GM12878 (cell line): ENCODE results near the gene C11orf65. TPM values are rescaled to one million over a fixed set of nuclear protein-coding genes. Genes with fewer than 3 reads are reported as not detected.

Source experiments
- ATAC-seq: fragments of 200-7000 bp; cut with Tn5 transposase; 3 replicates; pipeline ENCODE4 v1.9.1; 2020; ENCODE audit warnings: mild to moderate bottlenecking, moderate library complexity
- BruUV-seq: library from RNA; stranded (reverse); fragments of 400-500 nt; replicated peaks from 2 replicates; lab custom pipeline; 2021; lab: Mats Ljungman, UMichigan
- CTCF ChIA-PET: fragments of 300-600 bp; sonication (Branson Sonifier 250); formaldehyde crosslinking; extraction: SDS; loops from one replicate; lab custom pipeline; 2021; ENCODE audit warnings: inconsistent platforms; lab: Yijun Ruan, JAX
- POLR2A ChIA-PET: fragments of 350-600 bp; formaldehyde crosslinking; extraction: SDS; loops from one replicate; lab custom pipeline; 2021; ENCODE audit warnings: inconsistent platforms; lab: Charles Lee
- RAD21 ChIA-PET: fragments of 300-600 bp; sonication (Branson Sonifier 250); formaldehyde crosslinking; loops from one replicate; lab custom pipeline; 2023; ENCODE audit warnings: antibody characterized with exemption; ENCODE audit not compliant: unreplicated experiment; lab: Charles Lee
- SMC1A ChIA-PET: fragments of 300-600 bp; sonication (Branson Sonifier 250); formaldehyde crosslinking; loops from one replicate; lab custom pipeline; 2023; ENCODE audit not compliant: unreplicated experiment, uncharacterized antibody; lab: Charles Lee
- DNase-seq: peaks from one replicate; pipeline ENCODE4 v3.0.0-alpha.2; 2011; ENCODE audit warnings: low read depth, low spot score
- FAIRE-seq: peaks from 3 replicates; lab custom pipeline; 2011; peaks lifted over from hg19 to GRCh38; lab: Jason Lieb, UNC
- H2AFZ ChIP-seq: 2 replicates; pipeline ENCODE4 v1.6.0; 2011; ENCODE audit warnings: low read depth, low read length, control low read depth; ENCODE audit not compliant: control insufficient read depth
- H3K27ac ChIP-seq: 2 replicates; pipeline ENCODE4 v1.5.1; 2011; ENCODE audit warnings: control low read depth; ENCODE audit not compliant: control insufficient read depth, insufficient read depth
- H3K27me3 ChIP-seq, 2 experiments: replicated peaks in 1 of 2; 2 replicates each; pipeline versions ENCODE4 v1.6.0 to v1.6.1; 2011; ENCODE audit warnings: low read length in 1 of 2; ENCODE audit not compliant: control insufficient read depth in 2 of 2, insufficient read depth in 2 of 2
- H3K36me3 ChIP-seq, 2 experiments: 2 replicates each; pipeline ENCODE4 v1.5.1; 2011; ENCODE audit warnings: low read length in 1 of 2; ENCODE audit not compliant: control insufficient read depth in 2 of 2, insufficient read depth in 2 of 2
- H3K4me1 ChIP-seq: 2 replicates; pipeline ENCODE4 v1.6.1; 2011; ENCODE audit warnings: mild to moderate bottlenecking, low read length, moderate library complexity, mixed read lengths; ENCODE audit not compliant: control insufficient read depth, insufficient read depth
- H3K4me2 ChIP-seq: 2 replicates; pipeline ENCODE4 v1.6.0; 2011; ENCODE audit warnings: control low read depth; ENCODE audit not compliant: control insufficient read depth, insufficient read depth
- H3K4me3 ChIP-seq: fragments of 200-600 bp; sonication (generic); 2 replicates; pipeline ENCODE4 v1.5.1; 2016
- H3K79me2 ChIP-seq: 2 replicates; pipeline ENCODE4 v1.6.0; 2011; ENCODE audit warnings: low read length; ENCODE audit not compliant: control insufficient read depth, insufficient read depth
- H3K9ac ChIP-seq: 2 replicates; pipeline ENCODE4 v1.8.0; 2011; ENCODE audit warnings: low read length, control low read depth, mixed read lengths; ENCODE audit not compliant: control insufficient read depth, insufficient read depth
- H3K9me3 ChIP-seq: replicated peaks from 3 replicates; pipeline ENCODE4 v1.5.1; 2011; ENCODE audit warnings: mild to moderate bottlenecking, low read length; ENCODE audit not compliant: control insufficient read depth, insufficient read depth
- H4K20me1 ChIP-seq: 2 replicates; pipeline ENCODE4 v1.6.0; 2011; ENCODE audit not compliant: control insufficient read depth, insufficient read depth
- ASH2L ChIP-seq: fragments of 300-600, 200-600 bp; sonication (generic); IDR thresholded peaks from 2 replicates; pipeline ENCODE4 v1.6.1; 2017; ENCODE audit warnings: low read depth, mild to moderate bottlenecking, borderline replicate concordance
- BACH1 ChIP-seq: fragments of 450-650 bp; IDR thresholded peaks from 2 replicates; pipeline ENCODE4 v1.6.1; 2017; ENCODE audit warnings: mild to moderate bottlenecking, borderline replicate concordance
- CREB1 ChIP-seq: IDR thresholded peaks from 2 replicates; pipeline ENCODE4 v1.6.1; 2012; ENCODE audit warnings: low read depth, mild to moderate bottlenecking, inconsistent platforms
- IRF5 ChIP-seq: fragments of 450-650 bp; IDR thresholded peaks from 2 replicates; pipeline ENCODE4 v1.6.1; 2017; ENCODE audit warnings: borderline replicate concordance
- MXI1 ChIP-seq: fragments of 150-350 bp; IDR thresholded peaks from 2 replicates; pipeline ENCODE4 v1.6.1; 2011; ENCODE audit warnings: low read depth, mild to moderate bottlenecking, inconsistent platforms, low read length, improper control_type of control experiment
- NR2C2 ChIP-seq: IDR thresholded peaks from 2 replicates; pipeline ENCODE4 v1.6.1; 2011; ENCODE audit warnings: borderline replicate concordance, low read depth; ENCODE audit not compliant: control insufficient read depth, insufficient read length
- PAX5 ChIP-seq: IDR thresholded peaks from 2 replicates; pipeline ENCODE4 v1.6.1; 2011; ENCODE audit warnings: low read depth, low read length, borderline replicate concordance
- ZZZ3 ChIP-seq: IDR thresholded peaks from 2 replicates; pipeline ENCODE4 v1.6.1; 2011; ENCODE audit warnings: low read depth; ENCODE audit not compliant: control insufficient read depth, insufficient read length
- WGBS: methylation state at CpG from one replicate; pipeline ENCODE4 v1.1.6; 2016; ENCODE audit warnings: low lambda C conversion rate; ENCODE audit not compliant: insufficient replicate concordance, insufficient coverage; ENCODE audit errors: missing lambda C conversion rate; 5-methylcytosine and 5-hydroxymethylcytosine counted together
- in situ Hi-C: fragments of 300-500 bp; cut with MboI; formaldehyde crosslinking; loops from 9 replicates; pipeline ENCODE4 v1.14.3; 2018; ENCODE audit warnings: mixed read lengths
- intact Hi-C: fragments of 100-400 bp; cut with micrococcal nuclease; formaldehyde crosslinking; loops from one replicate; pipeline ENCODE4 v1.14.2; 2022; ENCODE audit not compliant: unreplicated experiment
- polyA plus RNA-seq, 11 experiments: library from polyadenylated mRNA; depleted of rRNA in 4 of 11; unstranded in 6 of 11; stranded (reverse) in 5 of 11; fragments of >200 nt; fragmentation: Nextera tagmentation in 4 of 11; fragmentation: Illumina TruSeq in 1 of 11; extraction: Ambion mirVana in 4 of 11; extraction: Trizol in 1 of 11; gene quantifications; 1 replicate in 1 of 11; 2 replicates in 10 of 11; pipeline versions ENCODE4 v1.2.1 to v1.2.3, GENCODE V29; 2011 to 2016; ENCODE audit warnings: inconsistent platforms in 2 of 11, missing spikeins in 2 of 11, low read depth in 1 of 11
- total RNA-seq, 4 experiments: library from RNA; depleted of rRNA in 3 of 4; stranded (reverse); fragments of >200 nt in 3 of 4; fragmentation: Illumina TruSeq in 1 of 4; extraction: Trizol in 1 of 4; gene quantifications; 2 replicates each; pipeline versions ENCODE4 v1.2.1 to v1.2.3, GENCODE V29; 2013 to 2021
- TF ChIP-seq, protein P1 (sequence below): fragments of 450-650 bp; IDR thresholded peaks from 2 replicates; pipeline ENCODE4 v1.6.1; 2014; ENCODE audit warnings: mild to moderate bottlenecking

Gene C11orf65
- total and polyA plus RNA-seq, 10 of the 15 experiments (the other 5 are each of a cell fraction or from before 2014, with no cell fraction given): 0.71 to 2.0 (median 1.2) TPM

- TF ChIP-seq ASH2L: no peak
Measured at GRCh38 chr11:108436594-108436993, 30.7 kb downstream of the C11orf65 start (continued).

DNA sequence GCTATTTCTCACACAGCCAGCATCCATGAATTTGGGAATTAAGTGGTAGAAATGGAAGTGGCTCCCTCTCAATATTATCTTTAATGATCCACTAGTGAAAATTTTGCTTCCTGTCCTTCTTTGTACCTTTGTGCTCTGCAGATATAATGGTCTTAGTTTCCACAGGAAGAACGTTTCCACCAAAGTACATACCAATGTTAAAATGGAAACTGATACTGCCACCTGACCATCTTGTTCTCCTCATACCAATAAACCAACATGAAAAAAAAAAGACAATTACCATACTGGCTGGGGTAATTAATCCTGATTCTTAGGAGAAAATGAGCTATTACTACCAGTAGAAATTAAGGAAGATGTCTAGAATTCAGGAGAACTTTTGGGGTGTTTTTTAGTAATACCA lies 32.3 kb downstream of the C11orf65 start:
- in situ Hi-C loops: no loop called here
- RAD21 ChIA-PET: no interaction called here
- Histone ChIP-seq H3K9me3 (no peaks in the 10 kb centered on the region; the same call in 2 of the 3 replicates), H3K4me2 (no peak overlapping the region), H3K4me1 (no peaks in the 10 kb centered on the region; the same call in 1 of the 2 replicates), H3K9ac (no peak overlapping the region)
- WGBS: 0% methylated on average over 1 of the region's 1 CpG
- TF ChIP-seq BACH1: no peak
- TF ChIP-seq, all 136 proteins: peak for 0
- FAIRE-seq (no peak), DNase-seq (no peak), ATAC-seq (no peak)
- SMC1A ChIA-PET: interaction anchor here (0.6 to 1.0 kb wide), 2 partner anchors 53 to 217 kb away, joined by 3 read pairs; no protein-coding TSS in a partner anchor
- no TSS peak for BruUV-seq
- Histone ChIP-seq H2AFZ (no peak overlapping the region), H3K36me3 (no peaks in the 10 kb centered on the region), H3K27me3 (no peaks in the 10 kb centered on the region), H4K20me1 (no peaks in the 10 kb centered on the region), H3K4me3 (no peak overlapping the region), H3K79me2 (no peaks in the 10 kb centered on the region), H3K27ac (no peak overlapping the region)
- CTCF ChIA-PET: interaction anchor here (0.7 kb wide), 1 partner anchor 211 kb away, joined by 4 read pairs; no protein-coding TSS in a partner anchor
- POLR2A ChIA-PET: no interaction called here
- intact Hi-C loops: no loop called here

DNA sequence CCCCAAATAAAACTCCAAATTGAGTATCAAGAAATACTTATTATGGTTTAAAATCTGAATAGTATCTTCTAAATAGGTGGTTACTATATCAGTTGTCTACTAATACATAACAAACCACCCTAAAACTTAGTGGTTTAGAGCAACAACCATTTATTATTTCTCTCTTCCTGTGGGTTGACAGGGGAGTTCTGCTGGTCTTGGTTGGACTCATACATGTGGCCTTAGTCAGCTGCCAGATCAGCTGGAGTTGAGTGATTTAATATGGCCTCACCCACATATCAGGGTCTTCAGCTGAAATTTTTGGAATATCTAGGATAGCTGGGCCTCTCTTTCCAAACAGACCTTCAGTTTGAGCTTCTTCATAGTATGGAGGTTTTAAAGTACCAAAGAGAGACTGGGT lies 34.5 kb downstream of the C11orf65 start:
- no peak for FAIRE-seq
- intact Hi-C loops: no loop called here

More for the DNA sequence above, 34.5 kb downstream of the C11orf65 start:
- in situ Hi-C loops: no loop called here
- no peaks in the 10 kb centered on the region; the same call in 2 of the 3 replicates for H3K9me3 ChIP-seq
- POLR2A ChIA-PET: no interaction called here
- no peaks in the 10 kb centered on the region for H3K36me3 ChIP-seq
- no peak for ATAC-seq
- H3K27ac ChIP-seq: no peak overlapping the region
- BruUV-seq: no TSS peak
- H3K4me3 ChIP-seq: no peak overlapping the region
- H3K27me3 ChIP-seq: no peaks in the 10 kb centered on the region
- H2AFZ ChIP-seq: no peak overlapping the region
- no peak for TF ChIP-seq PAX5
- no peak for TF ChIP-seq NR2C2
- TF ChIP-seq MXI1: no peak
- no peak for TF ChIP-seq IRF5
- TF ChIP-seq, protein P1, sequence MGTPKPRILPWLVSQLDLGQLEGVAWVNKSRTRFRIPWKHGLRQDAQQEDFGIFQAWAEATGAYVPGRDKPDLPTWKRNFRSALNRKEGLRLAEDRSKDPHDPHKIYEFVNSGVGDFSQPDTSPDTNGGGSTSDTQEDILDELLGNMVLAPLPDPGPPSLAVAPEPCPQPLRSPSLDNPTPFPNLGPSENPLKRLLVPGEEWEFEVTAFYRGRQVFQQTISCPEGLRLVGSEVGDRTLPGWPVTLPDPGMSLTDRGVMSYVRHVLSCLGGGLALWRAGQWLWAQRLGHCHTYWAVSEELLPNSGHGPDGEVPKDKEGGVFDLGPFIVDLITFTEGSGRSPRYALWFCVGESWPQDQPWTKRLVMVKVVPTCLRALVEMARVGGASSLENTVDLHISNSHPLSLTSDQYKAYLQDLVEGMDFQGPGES: no peak
- no peak for TF ChIP-seq ZZZ3
- TF ChIP-seq CREB1: no peak
- no peak overlapping the region for H3K4me2 ChIP-seq
- H3K9ac ChIP-seq: no peak overlapping the region
- CTCF ChIA-PET: interaction anchor here (0.7 to 0.8 kb wide), 2 partner anchors 12 to 14 kb away, joined by 3 read pairs; no protein-coding TSS in a partner anchor
- no peaks in the 10 kb centered on the region for H4K20me1 ChIP-seq
- H3K79me2 ChIP-seq: no peaks in the 10 kb centered on the region
- RAD21 ChIA-PET: no interaction called here
- DNase-seq: no peak
- SMC1A ChIA-PET: no interaction called here
- no peaks in the 10 kb centered on the region; the same call in 1 of the 2 replicates for H3K4me1 ChIP-seq
